Measurements from ENCODE around the gene PBX1. TPM values are rescaled to one million over a fixed set of nuclear protein-coding genes. Genes with fewer than 3 reads are reported as not detected.

The PBX1 gene
- total RNA-seq, 2 donors from 2014 or later, result 50.5 to 53.1 TPM

GRCh38 chr1:164672588-164672987 lies 113.6 kb downstream of the PBX1 start:
- no peaks in the 10 kb centered on the region for H3K9me3 ChIP-seq
- no peak overlapping the region for H3K27ac ChIP-seq
- no peaks in the 10 kb centered on the region for H3K27me3 ChIP-seq (replicated peaks; ENCODE audit: insufficient read depth)
- no peak for TF ChIP-seq CTCF (IDR thresholded peaks at IDR 0.05)
- no peaks in the 10 kb centered on the region for H3K36me3 ChIP-seq
- ATAC-seq (ENCODE audit: insufficient number of reproducible peaks, low FRiP score, low read depth) (no peak), DNase-seq (ENCODE audit: low spot score) (no peak)
- peaks cover 0 to 25% of the 10 kb centered on the region in 2 donors for H3K4me1 ChIP-seq (ENCODE audit: control insufficient read depth in 1 of 2, low read depth in 2 of 2)
- H3K4me3 ChIP-seq, result no peak overlapping the region

GRCh38 chr1:164673584-164674214 lies 114.7 kb downstream of the PBX1 start:
- DNase-seq (ENCODE audit: low spot score) (no peak), ATAC-seq (ENCODE audit: insufficient number of reproducible peaks, low FRiP score, low read depth) (no peak)
- no peaks in the 10 kb centered on the region for H3K36me3 ChIP-seq
- TF ChIP-seq CTCF (IDR thresholded peaks at IDR 0.05), result peak; percentile 34
- peak overlapping the region in 1 of 2 donors; percentile 10 for H3K27ac ChIP-seq
- H3K4me1 ChIP-seq (ENCODE audit: control insufficient read depth in 1 of 2, low read depth in 2 of 2), result peaks cover 0 to 25% of the 10 kb centered on the region in 2 donors
- H3K9me3 ChIP-seq, result no peaks in the 10 kb centered on the region
- H3K27me3 ChIP-seq (replicated peaks; ENCODE audit: insufficient read depth), result no peaks in the 10 kb centered on the region
- H3K4me3 ChIP-seq, result no peak overlapping the region

GRCh38 chr1:164675342-164675904 lies 116.4 kb downstream of the PBX1 start:
- Histone ChIP-seq H3K9me3 (no peaks in the 10 kb centered on the region), H3K36me3 (no peaks in the 10 kb centered on the region), H3K27ac (no peak overlapping the region), H3K4me1 (ENCODE audit: control insufficient read depth in 1 of 2, low read depth in 2 of 2) (peaks cover 0 to 23% of the 10 kb centered on the region in 2 donors), H3K4me3 (no peak overlapping the region), H3K27me3 (replicated peaks; ENCODE audit: insufficient read depth) (no peaks in the 10 kb centered on the region)
- DNase-seq (ENCODE audit: low spot score) (no peak), ATAC-seq (ENCODE audit: insufficient number of reproducible peaks, low FRiP score, low read depth) (no peak)
- no peak for TF ChIP-seq CTCF (IDR thresholded peaks at IDR 0.05)

GRCh38 chr1:164678136-164678700 lies 119.2 kb downstream of the PBX1 start:
- no peaks in the 10 kb centered on the region for H3K27me3 ChIP-seq (replicated peaks; ENCODE audit: insufficient read depth)
- H3K36me3 ChIP-seq, result no peaks in the 10 kb centered on the region
- no peak overlapping the region for H3K4me3 ChIP-seq
- TF ChIP-seq CTCF (IDR thresholded peaks at IDR 0.05), result no peak
- ATAC-seq (ENCODE audit: insufficient number of reproducible peaks, low FRiP score, low read depth), result no peak
- no peak overlapping the region for H3K27ac ChIP-seq
- DNase-seq (ENCODE audit: low spot score), result no peak
- peaks cover 0 to 21% of the 10 kb centered on the region in 2 donors for H3K4me1 ChIP-seq (ENCODE audit: control insufficient read depth in 1 of 2, low read depth in 2 of 2)
- H3K9me3 ChIP-seq, result no peaks in the 10 kb centered on the region

- Histone ChIP-seq H3K36me3 (no peaks in the 10 kb centered on the region), H3K4me3 (no peak overlapping the region), H3K27ac (no peak overlapping the region), H3K4me1 (ENCODE audit: control insufficient read depth in 1 of 2, low read depth in 2 of 2) (no peaks in the 10 kb centered on the region), H3K27me3 (replicated peaks; ENCODE audit: insufficient read depth) (no peaks in the 10 kb centered on the region), H3K9me3 (no peaks in the 10 kb centered on the region)
- TF ChIP-seq CTCF (IDR thresholded peaks at IDR 0.05), result no peak
- ATAC-seq (ENCODE audit: insufficient number of reproducible peaks, low FRiP score, low read depth) (no peak), DNase-seq (ENCODE audit: low spot score) (no peak)
These were observed 123.6 kb downstream of the PBX1 start for GRCh38 chr1:164682570-164682969.
